Cardiac muscle cell (in vitro differentiated cells and primary cell): Measurements from ENCODE around the gene KMO. TPM values are rescaled to one million over a fixed set of nuclear protein-coding genes. Genes with fewer than 3 reads are reported as not detected.

ENCODE experiments used
- DNase-seq, 2 donors: peaks; one replicate each; pipeline versions ENCODE4 v3.0.0 to v3.0.0-alpha.2; 2010 to 2017; ENCODE audit warnings: low read depth in 1 of 2, low spot score in 1 of 2
- H3K27ac ChIP-seq: fragments of 200-600 bp; sonication (generic); 2 replicates; pipeline ENCODE4 v1.5.1; 2016
- H3K27me3 ChIP-seq: fragments of 200-600 bp; sonication (generic); 2 replicates; pipeline ENCODE4 v1.6.0; 2016; ENCODE audit warnings: control low read depth
- H3K36me3 ChIP-seq: fragments of 200-600 bp; sonication (generic); 2 replicates; pipeline ENCODE4 v1.5.1; 2016; ENCODE audit warnings: control low read depth
- H3K4me1 ChIP-seq: fragments of 200-600 bp; sonication (generic); 2 replicates; pipeline ENCODE4 v1.8.1; 2017; ENCODE audit warnings: low read depth, mild to moderate bottlenecking, mixed run types
- H3K4me3 ChIP-seq: fragments of 200-600 bp; sonication (generic); 2 replicates; pipeline ENCODE4 v1.5.1; 2016; ENCODE audit warnings: mild to moderate bottlenecking
- H3K9me3 ChIP-seq: fragments of 200-600 bp; sonication (generic); 2 replicates; pipeline ENCODE4 v1.5.1; 2017; ENCODE audit warnings: low read depth, mild to moderate bottlenecking, control low read depth
- polyA plus RNA-seq: library from polyadenylated mRNA; unstranded; fragments of >200 nt; fragmentation: Nextera tagmentation; extraction: Ambion mirVana; gene quantifications from 2 replicates; pipeline ENCODE4 v1.2.1, GENCODE V29; 2016
- total RNA-seq: library from RNA; depleted of rRNA; stranded (reverse); fragments of >200 nt; gene quantifications from 2 replicates; pipeline ENCODE4 v1.2.3, GENCODE V29; 2016
- TF ChIP-seq, protein P1 (sequence below): IDR thresholded peaks from 2 replicates; pipeline ENCODE4 v1.5.1; 2012; ENCODE audit warnings: low read depth, mild to moderate bottlenecking, low read length

Gene KMO
- total and polyA plus RNA-seq, 2 experiments from 2014 or later: not detected

- DNase-seq: no peak
- no peak overlapping the region for H3K4me3 ChIP-seq
- H3K27me3 ChIP-seq: no peaks in the 10 kb centered on the region
- TF ChIP-seq, protein P1, sequence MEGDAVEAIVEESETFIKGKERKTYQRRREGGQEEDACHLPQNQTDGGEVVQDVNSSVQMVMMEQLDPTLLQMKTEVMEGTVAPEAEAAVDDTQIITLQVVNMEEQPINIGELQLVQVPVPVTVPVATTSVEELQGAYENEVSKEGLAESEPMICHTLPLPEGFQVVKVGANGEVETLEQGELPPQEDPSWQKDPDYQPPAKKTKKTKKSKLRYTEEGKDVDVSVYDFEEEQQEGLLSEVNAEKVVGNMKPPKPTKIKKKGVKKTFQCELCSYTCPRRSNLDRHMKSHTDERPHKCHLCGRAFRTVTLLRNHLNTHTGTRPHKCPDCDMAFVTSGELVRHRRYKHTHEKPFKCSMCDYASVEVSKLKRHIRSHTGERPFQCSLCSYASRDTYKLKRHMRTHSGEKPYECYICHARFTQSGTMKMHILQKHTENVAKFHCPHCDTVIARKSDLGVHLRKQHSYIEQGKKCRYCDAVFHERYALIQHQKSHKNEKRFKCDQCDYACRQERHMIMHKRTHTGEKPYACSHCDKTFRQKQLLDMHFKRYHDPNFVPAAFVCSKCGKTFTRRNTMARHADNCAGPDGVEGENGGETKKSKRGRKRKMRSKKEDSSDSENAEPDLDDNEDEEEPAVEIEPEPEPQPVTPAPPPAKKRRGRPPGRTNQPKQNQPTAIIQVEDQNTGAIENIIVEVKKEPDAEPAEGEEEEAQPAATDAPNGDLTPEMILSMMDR: no peak
- H3K27ac ChIP-seq: no peak overlapping the region
- no peaks in the 10 kb centered on the region for H3K36me3 ChIP-seq
- no peaks in the 10 kb centered on the region for H3K4me1 ChIP-seq
- H3K9me3 ChIP-seq: no peaks in the 10 kb centered on the region
Observed at GRCh38 chr1:241615043-241615974, 83.1 kb downstream of the KMO start.

GRCh38 chr1:241617426-241617825 lies 85.2 kb downstream of the KMO start:
- TF ChIP-seq, protein P1: no peak
- DNase-seq: no peak
- Histone ChIP-seq H3K27ac (no peak overlapping the region), H3K9me3 (no peaks in the 10 kb centered on the region), H3K27me3 (no peaks in the 10 kb centered on the region), H3K4me1 (no peaks in the 10 kb centered on the region), H3K4me3 (no peak overlapping the region), H3K36me3 (no peaks in the 10 kb centered on the region)

- DNase-seq: no peak
- Histone ChIP-seq H3K4me3 (no peak overlapping the region), H3K9me3 (no peaks in the 10 kb centered on the region), H3K27ac (no peak overlapping the region), H3K4me1 (no peaks in the 10 kb centered on the region), H3K27me3 (no peaks in the 10 kb centered on the region), H3K36me3 (no peaks in the 10 kb centered on the region)
- TF ChIP-seq, protein P1: no peak
Observed at GRCh38 chr1:241622669-241623068, 90.5 kb downstream of the KMO start.

DNA sequence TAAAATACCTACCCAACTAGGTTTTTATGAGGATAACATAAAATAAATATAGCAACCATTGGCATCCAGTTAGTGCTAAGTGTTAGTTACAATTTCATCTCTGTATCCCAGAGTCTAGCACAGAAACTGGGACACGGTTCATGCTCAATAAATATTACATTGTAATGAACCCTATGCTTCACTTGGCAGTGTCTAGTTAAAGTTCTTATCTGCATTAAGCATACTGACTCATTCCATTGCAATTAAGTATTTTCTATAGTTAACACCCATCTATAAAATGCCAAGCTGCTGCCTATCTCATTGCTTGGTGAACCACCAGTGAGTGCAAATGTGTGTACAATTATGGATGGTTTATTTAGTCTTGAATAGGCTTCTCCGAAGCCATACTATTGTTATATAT lies 92.8 kb downstream of the KMO start:
- DNase-seq: peak in 1 of 2 donors; percentile 51
- H3K4me1 ChIP-seq: no peaks in the 10 kb centered on the region
- TF ChIP-seq, protein P1: no peak

DNA sequence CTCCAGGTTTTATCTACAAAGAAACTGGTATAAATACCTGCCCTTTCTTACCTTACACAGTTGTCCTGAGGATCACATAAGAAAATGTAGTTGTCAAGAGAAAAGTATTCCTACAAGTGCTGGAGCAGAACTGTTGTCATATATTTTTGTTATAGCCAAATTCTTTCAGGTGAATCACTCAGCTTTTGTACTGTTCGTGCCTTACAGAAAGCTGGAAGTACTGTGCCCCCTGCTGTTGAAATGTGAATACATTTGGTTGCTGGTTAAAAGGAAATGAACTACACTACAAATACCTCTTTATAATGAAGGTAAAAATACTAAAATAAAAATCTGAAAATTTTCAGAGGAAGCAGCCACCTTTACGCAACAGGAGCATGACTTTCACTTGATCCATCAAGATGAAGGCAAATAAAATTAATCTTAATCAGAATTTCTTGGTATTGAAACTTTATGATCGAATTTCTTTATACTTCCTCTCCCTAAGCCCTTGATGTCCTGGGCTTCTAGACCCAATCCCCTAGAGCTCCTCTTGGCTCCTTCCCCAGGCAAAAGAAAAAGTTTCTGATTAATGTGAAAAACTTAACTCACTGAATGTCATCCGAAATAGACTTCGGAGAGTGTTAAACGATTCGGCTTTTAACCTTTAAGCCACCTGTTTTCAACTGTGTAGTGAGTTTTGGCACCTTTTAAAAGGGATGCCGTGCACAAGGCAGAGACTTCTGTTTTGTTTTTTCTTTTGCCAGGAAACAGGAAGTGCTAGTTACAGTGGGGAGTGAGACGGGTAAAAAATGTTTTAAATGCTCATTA lies 95.5 kb downstream of the KMO start:
- Histone ChIP-seq H3K27ac (no peak overlapping the region), H3K4me3 (no peak overlapping the region), H3K36me3 (no peaks in the 10 kb centered on the region), H3K9me3 (no peaks in the 10 kb centered on the region), H3K27me3 (no peaks in the 10 kb centered on the region), H3K4me1 (peaks cover 1% of the 10 kb centered on the region)
- DNase-seq: peak; percentile 52 to 85
- TF ChIP-seq, protein P1: peak; percentile 67

More for the DNA sequence above, 92.8 kb downstream of the KMO start:
- Histone ChIP-seq H3K36me3 (no peaks in the 10 kb centered on the region), H3K9me3 (no peaks in the 10 kb centered on the region), H3K27me3 (no peaks in the 10 kb centered on the region), H3K27ac (no peak overlapping the region), H3K4me3 (no peak overlapping the region)
